NT2/D1 (cell line): ENCODE results near the gene THSD7A.

Experiments used
- SUZ12 ChIP-seq: IDR thresholded peaks from 2 replicates; pipeline ENCODE4 v1.6.1; 2011; ENCODE audit not compliant: insufficient read length, insufficient read depth; ENCODE audit errors: extremely low read depth
- YY1 ChIP-seq: IDR thresholded peaks from 2 replicates; pipeline ENCODE4 v1.6.1; 2011; ENCODE audit not compliant: insufficient read length, insufficient read depth
- ZNF274 ChIP-seq: IDR thresholded peaks from 2 replicates; pipeline ENCODE4 v1.6.1; 2011; ENCODE audit warnings: mild to moderate bottlenecking, low read depth, low read length

- TF ChIP-seq SUZ12 (no peak), YY1 (no peak), ZNF274 (no peak)
Measured at GRCh38 chr7:11480143-11480542, 351.9 kb downstream of the THSD7A start.
